HG02642 (cell line): Measurements from ENCODE around the gene PPIA.

Source experiments
- ATAC-seq: cut with Tn5 transposase; IDR thresholded peaks from one replicate; pipeline ENCODE4 v1.9.1; 2021; ENCODE audit warnings: mild to moderate bottlenecking; ENCODE audit not compliant: unreplicated experiment, poor library complexity

PPIA gene

GRCh38 chr7:44796504-44797328 lies at the start of gene PPIA:
PPIA (plus strand) TSS chr7:44796681; CDS start chr7:44796725, 44 bp downstream.
- ATAC-seq, result peak; percentile 87

GRCh38 chr7:44748045-44748947 lies 48.2 kb upstream of the PPIA start, which contains the start of gene ZMIZ2:
ZMIZ2 (plus strand) TSS chr7:44748847; CDS start chr7:44756250, 7,403 bp downstream.
- ATAC-seq, result peak; percentile 75

- ATAC-seq, result peak; percentile 23
Measured at GRCh38 chr7:44748948-44749731, 47.3 kb upstream of the PPIA start.

- ATAC-seq, result no peak
Measured at GRCh38 chr7:44749992-44750391, 46.5 kb upstream of the PPIA start.

GRCh38 chr7:44750424-44750823 lies 46.1 kb upstream of the PPIA start:
- no peak for ATAC-seq

- peak; percentile 62 for ATAC-seq
Measured at GRCh38 chr7:44750921-44751571, 45.4 kb upstream of the PPIA start.

GRCh38 chr7:44752822-44753221 lies 43.7 kb upstream of the PPIA start:
- no peak for ATAC-seq

- no peak for ATAC-seq
Measured at GRCh38 chr7:44754802-44755697, 41.4 kb upstream of the PPIA start.

- ATAC-seq, result no peak
Measured at GRCh38 chr7:44755698-44756627, 40.5 kb upstream of the PPIA start.

- ATAC-seq, result no peak
Measured at GRCh38 chr7:44756904-44757303, 39.6 kb upstream of the PPIA start.

- no peak for ATAC-seq
Measured at GRCh38 chr7:44757311-44757710, 39.2 kb upstream of the PPIA start.

GRCh38 chr7:44757739-44758138 lies 38.7 kb upstream of the PPIA start:
- ATAC-seq, result no peak

GRCh38 chr7:44759246-44759645 lies 37.2 kb upstream of the PPIA start:
- no peak for ATAC-seq

- ATAC-seq, result no peak
Measured at GRCh38 chr7:44760034-44760580, 36.4 kb upstream of the PPIA start.

GRCh38 chr7:44761207-44762161 lies 35.0 kb upstream of the PPIA start:
- ATAC-seq, result no peak

GRCh38 chr7:44762300-44762699 lies 34.2 kb upstream of the PPIA start:
- ATAC-seq, result no peak
